ENCODE measurements around the gene MOGAT3.

MOGAT3 gene

DNA sequence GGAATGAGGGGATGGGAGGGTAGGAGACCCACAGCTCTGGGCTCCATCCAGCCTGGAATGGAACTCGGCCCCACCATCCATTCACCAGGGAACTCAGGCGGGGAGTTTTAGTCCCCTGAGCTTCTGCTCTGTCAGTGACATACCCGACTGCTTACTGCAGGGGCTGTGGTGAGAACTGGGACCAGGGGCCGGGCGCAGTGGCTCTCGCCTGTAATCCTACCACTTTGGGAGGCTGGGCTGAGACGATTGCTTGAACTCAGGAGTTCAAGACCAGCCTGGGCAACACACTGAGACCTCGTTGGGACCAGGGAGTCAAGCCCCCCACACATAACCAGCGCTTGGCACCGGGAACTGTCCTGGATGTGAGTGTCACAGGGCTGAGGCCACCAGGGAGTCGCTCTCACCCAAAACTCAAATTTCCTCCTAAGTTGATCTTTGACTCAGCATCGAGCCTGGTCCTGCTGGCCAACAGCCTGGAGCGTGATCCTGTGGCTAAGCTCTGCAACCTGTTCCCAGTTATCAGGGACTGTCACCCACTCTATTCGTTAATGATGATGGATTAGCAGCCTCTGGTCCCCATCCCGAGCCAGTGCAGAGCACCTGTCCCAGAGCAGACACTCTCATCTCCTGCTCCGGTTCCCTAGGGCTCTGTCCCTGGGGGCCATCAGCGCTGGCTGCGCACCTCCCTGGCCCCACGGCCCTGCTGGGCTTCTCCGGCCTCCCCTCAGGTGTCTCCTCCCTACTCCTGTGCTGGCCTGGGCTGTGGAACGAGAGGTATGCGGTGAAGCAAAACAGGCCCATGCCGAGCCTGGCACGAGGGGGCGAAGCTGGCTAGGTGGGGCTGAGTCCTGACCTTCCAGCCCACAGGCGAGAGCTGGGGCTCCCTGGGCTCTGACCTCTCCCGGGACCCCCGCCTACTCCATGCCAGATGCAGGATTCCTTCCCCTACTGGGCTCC lies 37.7 kb upstream of the MOGAT3 start:
- Mint-ChIP-seq H3K4me1 (no peaks in the 10 kb centered on the region), H3K36me3 (peaks cover 10% of the 10 kb centered on the region), H3K9me3 (no peaks in the 10 kb centered on the region), H3K27ac (no peak overlapping the region), H3K4me3 (no peak overlapping the region), H3K27me3 (no peaks in the 10 kb centered on the region)
- no peak for ATAC-seq (ENCODE audit: low read depth)
- no peak for DNase-seq (ENCODE audit: low spot score in 2 of 2)

DNA sequence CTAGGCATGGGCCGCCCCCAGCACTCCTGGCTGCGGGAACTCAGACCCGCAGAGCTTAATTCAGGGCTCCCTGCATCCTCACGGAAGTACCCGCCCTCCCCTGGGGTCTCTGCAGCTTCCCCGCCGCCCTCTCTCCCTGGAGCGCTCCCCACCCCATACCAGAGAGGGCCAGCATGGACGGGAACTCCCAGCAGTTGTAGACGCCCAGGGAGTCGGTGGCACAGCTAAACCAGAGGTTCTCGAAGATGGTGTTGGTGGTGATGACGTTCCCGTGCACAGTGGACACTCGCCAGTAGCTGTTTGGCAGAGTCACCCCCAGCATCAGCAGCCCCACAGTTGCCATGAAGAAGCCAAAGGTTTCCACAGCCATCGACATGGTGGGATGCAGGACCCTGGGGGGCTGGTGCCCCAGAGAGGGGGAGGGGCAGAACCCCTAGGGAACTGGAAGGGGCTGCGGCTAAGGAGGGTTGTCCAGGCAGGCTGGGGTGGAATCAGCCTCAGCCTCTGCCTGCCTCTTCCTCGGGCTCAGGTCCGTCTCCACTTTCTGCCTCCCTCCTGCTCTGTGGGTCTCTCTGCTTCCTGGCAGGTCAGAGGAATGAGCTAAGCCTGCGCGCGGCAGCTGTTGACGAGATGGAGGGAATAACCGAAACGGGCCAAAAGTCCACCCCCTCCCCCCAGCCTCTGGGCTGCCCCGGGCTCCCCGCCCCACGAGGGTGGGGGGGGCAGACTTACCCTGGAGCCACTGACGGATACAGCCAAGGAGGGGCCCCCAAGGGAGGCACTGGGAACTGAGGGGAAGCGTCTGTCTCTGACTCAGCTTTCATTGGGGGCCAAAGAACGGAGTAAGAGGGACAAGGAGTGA lies 36.6 kb upstream of the MOGAT3 start, which contains the start of gene CLDN15:
TSS of gene CLDN15 (minus strand) at position 597 of the 862 bp plus-strand sequence. CDS start at position 376, 221 bp downstream.
- no peaks in the 10 kb centered on the region for H3K9me3 Mint-ChIP-seq
- no peaks in the 10 kb centered on the region for H3K4me1 Mint-ChIP-seq
- H3K27ac Mint-ChIP-seq, result no peak within 1 kb of the TSS
- peaks cover 10% of the 10 kb centered on the region for H3K36me3 Mint-ChIP-seq
- no peaks in the 10 kb centered on the region for H3K27me3 Mint-ChIP-seq
- DNase-seq (ENCODE audit: low spot score in 2 of 2), result no peak
- ATAC-seq (ENCODE audit: low read depth), result no peak
- no peak within 1 kb of the TSS for H3K4me3 Mint-ChIP-seq

DNA sequence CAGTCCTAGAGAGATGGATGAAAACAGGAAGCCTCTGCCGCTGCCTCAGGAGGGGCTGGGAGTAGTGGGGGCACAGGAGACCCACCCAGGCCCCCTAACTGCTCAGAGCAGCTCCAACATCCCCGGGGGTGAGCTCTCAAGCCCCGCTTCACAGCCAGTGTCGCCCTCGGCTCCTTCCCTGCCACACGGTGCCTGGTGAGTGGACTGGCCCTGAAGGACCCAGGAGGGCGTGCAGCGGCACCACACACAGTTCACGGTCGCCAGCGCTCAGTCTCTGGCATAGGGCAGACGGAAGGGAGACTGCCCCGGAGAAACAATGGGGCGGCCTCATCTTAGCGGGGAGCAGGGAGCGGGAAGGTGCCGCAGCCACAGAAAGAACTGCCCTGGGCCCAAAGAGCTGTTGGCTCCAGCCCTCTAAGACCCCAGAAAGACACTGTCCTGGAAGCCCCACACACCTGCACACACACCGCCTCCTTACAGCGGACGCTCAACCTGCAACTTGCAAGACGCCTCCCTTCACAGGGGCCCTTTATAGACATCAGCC lies 35.5 kb upstream of the MOGAT3 start:
- ATAC-seq (ENCODE audit: low read depth) (no peak), DNase-seq (ENCODE audit: low spot score in 2 of 2) (no peak)
- H3K4me3 Mint-ChIP-seq, result no peak overlapping the region
- no peaks in the 10 kb centered on the region for H3K9me3 Mint-ChIP-seq
- peaks cover 10% of the 10 kb centered on the region for H3K36me3 Mint-ChIP-seq
- H3K27me3 Mint-ChIP-seq, result no peaks in the 10 kb centered on the region
- no peaks in the 10 kb centered on the region for H3K4me1 Mint-ChIP-seq
- H3K27ac Mint-ChIP-seq, result no peak overlapping the region

DNA sequence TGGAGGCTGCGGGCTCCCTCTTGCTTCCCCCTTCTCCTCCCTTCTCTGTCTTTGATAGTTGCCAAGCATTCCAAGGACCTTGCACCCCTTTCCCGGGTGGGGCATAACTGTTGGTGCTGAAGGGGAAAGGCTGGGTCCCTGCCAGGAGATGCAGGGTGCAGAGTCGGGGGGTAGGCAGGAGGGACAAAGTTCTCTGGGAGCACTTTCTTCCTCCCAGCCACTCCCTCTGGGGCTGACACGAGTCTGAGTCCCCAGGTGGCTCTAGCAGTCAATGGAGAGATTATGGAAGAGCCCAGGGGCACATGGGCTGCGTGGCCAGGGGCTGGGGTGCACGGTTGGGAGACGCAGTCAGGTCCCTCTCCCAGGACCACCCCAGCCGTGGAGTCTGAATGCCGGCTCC lies 34.7 kb upstream of the MOGAT3 start:
- Mint-ChIP-seq H3K4me3 (no peak overlapping the region), H3K36me3 (peaks cover 10% of the 10 kb centered on the region), H3K27me3 (no peaks in the 10 kb centered on the region), H3K9me3 (no peaks in the 10 kb centered on the region), H3K27ac (no peak overlapping the region), H3K4me1 (peaks cover 2% of the 10 kb centered on the region)
- ATAC-seq (ENCODE audit: low read depth) (no peak), DNase-seq (ENCODE audit: low spot score in 2 of 2) (no peak)

DNA sequence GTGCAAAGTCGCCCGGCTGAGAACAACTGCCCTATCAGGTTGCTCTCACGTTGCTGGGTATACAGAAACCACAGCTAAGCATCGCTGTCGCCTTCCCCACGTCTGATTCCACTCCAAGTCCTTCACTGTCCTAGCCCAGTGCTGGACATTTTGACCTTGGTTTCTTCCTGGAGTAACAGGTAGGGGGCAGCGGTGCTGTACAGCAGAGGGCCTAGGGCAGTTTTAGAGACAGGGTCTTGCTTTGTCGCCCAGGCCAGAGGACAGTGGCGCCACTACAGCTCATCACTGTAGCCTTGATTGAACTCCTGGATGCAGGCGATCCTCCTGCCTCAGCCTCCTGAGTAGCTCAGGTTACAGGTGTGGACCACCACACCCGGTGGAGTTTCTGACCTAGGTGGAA lies 34.2 kb upstream of the MOGAT3 start:
- Mint-ChIP-seq H3K36me3 (peaks cover 10% of the 10 kb centered on the region), H3K27me3 (no peaks in the 10 kb centered on the region), H3K4me3 (no peak overlapping the region), H3K27ac (no peak overlapping the region), H3K4me1 (peaks cover 2% of the 10 kb centered on the region), H3K9me3 (no peaks in the 10 kb centered on the region)
- DNase-seq (ENCODE audit: low spot score in 2 of 2) (no peak), ATAC-seq (ENCODE audit: low read depth) (no peak)

- ATAC-seq (ENCODE audit: low read depth) (no peak), DNase-seq (ENCODE audit: low spot score in 2 of 2) (no peak)
- H3K9me3 Mint-ChIP-seq, result no peaks in the 10 kb centered on the region
These were observed 33.8 kb upstream of the MOGAT3 start for GRCh38 chr7:101234636-101235035.

DNA sequence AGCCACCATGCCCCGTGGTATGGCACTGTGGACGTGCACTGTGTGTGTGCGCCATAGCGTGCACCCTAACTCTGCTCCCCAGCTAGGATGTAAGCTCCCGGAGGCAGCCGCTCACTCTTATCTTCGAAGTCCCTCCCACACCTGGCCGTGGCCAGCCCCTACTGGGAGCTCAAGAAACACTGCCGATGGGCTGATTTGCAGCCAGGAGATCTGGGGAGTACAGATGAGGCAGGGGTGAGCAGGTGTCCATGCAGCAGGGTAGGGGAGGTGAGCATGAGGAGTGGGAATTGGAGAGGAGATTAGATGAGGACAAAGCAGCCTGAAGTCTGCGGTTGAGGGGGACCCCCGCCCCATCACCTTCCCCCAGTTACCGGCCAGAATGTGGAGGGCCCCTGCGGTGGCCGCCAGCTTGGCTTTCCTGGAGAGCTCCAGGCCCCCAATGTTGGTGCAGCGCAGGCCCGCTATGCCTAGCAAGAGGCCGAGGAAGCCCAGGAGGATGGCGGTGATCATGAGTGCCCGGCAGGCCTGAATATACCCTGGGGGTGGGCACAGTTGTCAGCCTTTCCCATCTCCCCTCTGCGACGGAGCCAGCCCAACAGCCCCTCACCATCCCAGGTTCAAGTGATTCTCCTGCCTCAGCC lies 33.2 kb upstream of the MOGAT3 start:
- Mint-ChIP-seq H3K27ac (no peak overlapping the region), H3K36me3 (peaks cover 10% of the 10 kb centered on the region), H3K4me1 (peaks cover 2% of the 10 kb centered on the region), H3K9me3 (no peaks in the 10 kb centered on the region), H3K4me3 (no peak overlapping the region), H3K27me3 (no peaks in the 10 kb centered on the region)
- ATAC-seq (ENCODE audit: low read depth) (no peak), DNase-seq (ENCODE audit: low spot score in 2 of 2) (no peak)

More at GRCh38 chr7:101234636-101235035, 33.8 kb upstream of the MOGAT3 start:
- no peak overlapping the region for H3K4me3 Mint-ChIP-seq
- no peaks in the 10 kb centered on the region for H3K27me3 Mint-ChIP-seq
- H3K36me3 Mint-ChIP-seq, result peaks cover 10% of the 10 kb centered on the region
- H3K27ac Mint-ChIP-seq, result no peak overlapping the region
- peaks cover 2% of the 10 kb centered on the region for H3K4me1 Mint-ChIP-seq

DNA sequence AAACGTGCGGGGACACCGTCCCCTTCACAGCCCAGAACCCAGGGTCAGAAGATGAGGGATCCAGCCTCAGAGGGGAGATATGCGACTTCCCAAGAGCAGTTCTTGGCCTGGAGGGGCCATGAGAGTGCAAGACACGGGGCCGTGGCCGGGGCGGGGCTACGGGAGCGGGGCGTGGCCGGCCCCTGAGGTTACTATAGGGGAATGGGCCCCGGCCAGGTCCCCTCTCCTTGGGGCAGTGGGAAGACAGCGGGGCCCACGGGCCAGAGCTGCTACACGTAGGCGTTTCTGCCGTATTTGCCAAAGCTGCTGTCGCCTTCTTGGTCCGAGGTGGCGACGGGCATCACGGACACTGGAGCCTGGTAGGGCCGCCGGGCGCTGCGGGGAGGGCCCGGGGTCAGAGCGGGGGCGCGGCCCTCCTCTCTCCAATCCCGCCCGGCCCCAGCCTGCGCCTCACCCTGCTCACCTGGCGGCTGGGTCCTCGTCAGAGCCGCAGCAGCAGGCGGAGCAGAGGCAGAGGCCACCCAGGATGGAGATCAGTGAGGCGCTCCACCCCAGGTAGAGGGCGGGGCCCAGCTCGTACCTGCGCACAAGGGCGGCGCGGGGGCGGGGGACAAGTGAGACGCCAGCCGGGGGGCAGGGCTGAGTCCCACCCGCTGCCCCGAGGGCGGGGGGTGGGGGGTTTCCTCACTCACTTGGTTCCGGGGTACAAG lies 31.5 kb upstream of the MOGAT3 start:
- H3K4me1 Mint-ChIP-seq, result peaks cover 2% of the 10 kb centered on the region
- ATAC-seq (ENCODE audit: low read depth), result no peak
- no peaks in the 10 kb centered on the region for H3K9me3 Mint-ChIP-seq
- no peak for DNase-seq (ENCODE audit: low spot score in 2 of 2)
- H3K36me3 Mint-ChIP-seq, result peaks cover 6% of the 10 kb centered on the region
- no peaks in the 10 kb centered on the region for H3K27me3 Mint-ChIP-seq
- H3K27ac Mint-ChIP-seq, result no peak overlapping the region
- H3K4me3 Mint-ChIP-seq, result no peak overlapping the region

GRCh38 chr7:101231644-101232043 lies 30.8 kb upstream of the MOGAT3 start:
- H3K9me3 Mint-ChIP-seq, result no peaks in the 10 kb centered on the region
- no peak overlapping the region for H3K27ac Mint-ChIP-seq
- peaks cover 6% of the 10 kb centered on the region for H3K36me3 Mint-ChIP-seq
- DNase-seq (ENCODE audit: low spot score in 2 of 2), result no peak
- peaks cover 2% of the 10 kb centered on the region for H3K4me1 Mint-ChIP-seq
- H3K27me3 Mint-ChIP-seq, result no peaks in the 10 kb centered on the region
- ATAC-seq (ENCODE audit: low read depth), result no peak
- no peak overlapping the region for H3K4me3 Mint-ChIP-seq

GRCh38 chr7:101226721-101227120 lies 25.9 kb upstream of the MOGAT3 start:
- no peaks in the 10 kb centered on the region for H3K27me3 Mint-ChIP-seq
- H3K4me1 Mint-ChIP-seq, result peaks cover 6% of the 10 kb centered on the region
- H3K27ac Mint-ChIP-seq, result no peak overlapping the region
- no peaks in the 10 kb centered on the region for H3K9me3 Mint-ChIP-seq
- ATAC-seq (ENCODE audit: low read depth) (no peak), DNase-seq (ENCODE audit: low spot score in 2 of 2) (no peak)
- no peak overlapping the region for H3K4me3 Mint-ChIP-seq
- peaks cover 20% of the 10 kb centered on the region for H3K36me3 Mint-ChIP-seq

DNA sequence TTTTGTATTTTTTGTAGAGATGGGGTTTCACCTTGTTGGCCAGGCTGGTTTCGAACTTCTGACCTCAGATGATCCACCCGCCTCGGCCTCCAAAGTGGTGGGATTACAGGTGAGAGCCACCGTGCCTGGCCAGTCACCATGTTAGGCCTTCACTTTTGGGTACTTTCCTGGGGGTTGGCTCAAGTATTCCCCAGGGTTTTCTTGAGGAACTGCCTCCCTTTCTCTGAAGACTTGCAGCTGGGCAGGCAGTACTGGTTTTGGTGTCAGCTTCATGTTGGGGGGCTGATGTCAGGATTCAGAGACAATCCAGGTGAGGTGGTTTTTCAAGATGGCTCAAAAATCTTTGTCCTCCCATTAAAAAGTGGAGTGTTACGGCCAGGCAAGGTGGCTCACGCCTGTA lies 24.8 kb upstream of the MOGAT3 start:
- Mint-ChIP-seq H3K4me3 (no peak overlapping the region), H3K27ac (no peak overlapping the region), H3K36me3 (peaks cover 20% of the 10 kb centered on the region), H3K9me3 (no peaks in the 10 kb centered on the region), H3K27me3 (no peaks in the 10 kb centered on the region), H3K4me1 (peaks cover 8% of the 10 kb centered on the region)
- no peak for DNase-seq (ENCODE audit: low spot score in 2 of 2)
- no peak for ATAC-seq (ENCODE audit: low read depth)

- ATAC-seq (ENCODE audit: low read depth), result no peak
- Mint-ChIP-seq H3K27ac (no peak overlapping the region), H3K9me3 (no peaks in the 10 kb centered on the region), H3K36me3 (peaks cover 18% of the 10 kb centered on the region), H3K27me3 (no peaks in the 10 kb centered on the region), H3K4me3 (no peak overlapping the region), H3K4me1 (peaks cover 15% of the 10 kb centered on the region)
- DNase-seq (ENCODE audit: low spot score in 2 of 2), result no peak
These were observed 22.7 kb upstream of the MOGAT3 start for GRCh38 chr7:101223528-101223927.

GRCh38 chr7:101222275-101222830 lies 21.5 kb upstream of the MOGAT3 start:
- Mint-ChIP-seq H3K9me3 (no peaks in the 10 kb centered on the region), H3K4me1 (peaks cover 17% of the 10 kb centered on the region), H3K27me3 (no peaks in the 10 kb centered on the region), H3K36me3 (peaks cover 17% of the 10 kb centered on the region), H3K4me3 (no peak overlapping the region), H3K27ac (no peak overlapping the region)
- DNase-seq (ENCODE audit: low spot score in 2 of 2) (no peak), ATAC-seq (ENCODE audit: low read depth) (no peak)

All from memory B cell (primary cell).